Measurements from ENCODE around the gene MARCHF10.

Gene MARCHF10

DNA sequence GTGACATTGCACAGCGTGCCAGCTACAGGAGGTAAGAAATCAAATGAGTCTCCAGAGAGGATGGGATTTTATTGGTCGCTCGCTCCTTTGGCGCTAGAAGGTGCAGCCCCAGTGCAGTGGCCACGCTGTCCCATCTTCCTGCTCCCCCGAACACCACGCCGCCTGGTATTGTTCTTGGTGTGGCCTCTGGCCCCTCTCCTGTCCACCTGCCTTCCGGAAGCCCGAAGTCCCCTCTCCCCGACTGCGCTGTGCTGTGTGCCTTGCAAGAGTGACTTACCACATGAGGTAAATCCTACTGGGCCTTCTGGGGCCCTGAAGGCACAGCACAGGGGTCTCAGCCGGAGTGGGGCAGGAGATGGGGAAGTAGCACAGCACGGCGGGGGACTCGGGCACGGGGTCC, 58.2 kb downstream of the MARCHF10 start:
- no peak for DNase-seq

DNA sequence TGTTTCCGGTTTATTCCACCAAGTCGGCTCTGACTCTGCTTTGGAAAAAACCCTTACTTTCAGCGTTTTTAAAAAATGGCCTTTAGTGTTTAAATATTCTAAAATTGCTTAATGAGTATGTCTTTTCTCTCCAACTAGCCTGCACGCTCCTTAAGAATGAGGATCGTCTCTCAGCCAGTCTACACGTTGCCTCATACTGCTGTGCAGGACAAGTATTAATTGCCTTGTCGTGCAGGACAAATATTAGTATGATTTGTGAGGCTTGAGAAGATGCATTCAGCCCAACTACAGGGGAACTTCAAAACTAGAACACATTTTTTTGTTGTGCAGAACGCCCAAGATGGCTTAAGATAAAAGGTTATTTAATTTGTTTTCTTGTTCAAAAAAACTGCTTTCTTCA, 61.2 kb downstream of the MARCHF10 start:
- DNase-seq: no peak

DNA sequence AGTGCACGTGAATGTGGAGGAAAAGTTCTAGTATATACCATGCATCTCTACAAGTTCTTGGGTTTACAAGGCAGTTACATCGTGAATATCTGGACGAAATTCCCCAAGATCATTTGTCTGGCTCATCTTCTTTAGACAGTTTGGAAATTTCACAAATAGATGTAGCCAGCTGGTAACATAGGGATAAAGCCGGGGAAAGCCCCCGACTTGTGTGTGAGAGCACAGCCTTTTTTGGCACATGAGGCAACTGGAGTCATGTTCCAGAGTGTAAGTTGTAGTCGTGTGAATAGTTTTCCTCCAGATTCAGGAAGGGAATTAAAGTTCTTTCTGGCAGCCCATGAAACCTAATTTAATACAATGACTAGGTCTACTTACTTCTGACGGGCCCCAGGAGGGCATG, 62.3 kb downstream of the MARCHF10 start:
- DNase-seq: no peak

DNA sequence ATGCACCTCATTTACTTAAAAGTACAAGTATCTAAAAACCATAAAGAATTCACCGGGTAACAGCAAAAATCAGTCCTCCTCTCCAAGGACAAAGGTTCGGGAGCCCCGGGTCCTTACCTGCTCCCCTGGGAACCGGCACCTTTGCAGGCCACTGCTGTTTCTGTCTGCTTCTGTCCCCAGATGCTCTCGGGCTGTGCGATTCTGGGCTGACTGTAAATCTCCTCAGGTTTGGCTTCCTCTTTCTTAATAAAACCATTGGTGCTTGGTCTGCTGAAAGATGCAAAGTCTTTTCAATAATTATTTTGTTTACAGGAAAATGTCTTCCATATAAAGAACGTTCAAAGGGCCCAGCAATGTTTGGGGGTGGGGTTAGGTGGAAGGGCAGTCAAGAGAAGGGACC, 63.9 kb downstream of the MARCHF10 start:
- DNase-seq: no peak

DNA sequence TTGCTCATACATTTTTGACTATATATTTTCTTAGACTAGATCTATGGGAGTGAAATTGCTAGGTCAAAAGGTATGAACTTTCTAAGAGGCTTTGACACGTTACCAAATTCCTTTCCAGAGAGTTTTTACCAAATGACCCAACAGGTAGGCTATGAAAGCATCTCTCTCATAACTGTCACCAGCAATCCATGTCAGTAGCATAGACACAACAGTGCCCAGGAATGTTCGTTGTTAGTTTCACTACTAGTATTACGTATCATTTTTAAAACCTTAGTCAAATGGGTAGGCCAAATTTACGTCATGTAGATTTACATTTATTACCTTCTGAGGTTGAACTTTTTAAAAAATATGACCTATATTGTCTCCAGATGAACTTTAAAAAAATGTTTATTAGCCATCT, 66.8 kb downstream of the MARCHF10 start:
- no peak for DNase-seq

DNA sequence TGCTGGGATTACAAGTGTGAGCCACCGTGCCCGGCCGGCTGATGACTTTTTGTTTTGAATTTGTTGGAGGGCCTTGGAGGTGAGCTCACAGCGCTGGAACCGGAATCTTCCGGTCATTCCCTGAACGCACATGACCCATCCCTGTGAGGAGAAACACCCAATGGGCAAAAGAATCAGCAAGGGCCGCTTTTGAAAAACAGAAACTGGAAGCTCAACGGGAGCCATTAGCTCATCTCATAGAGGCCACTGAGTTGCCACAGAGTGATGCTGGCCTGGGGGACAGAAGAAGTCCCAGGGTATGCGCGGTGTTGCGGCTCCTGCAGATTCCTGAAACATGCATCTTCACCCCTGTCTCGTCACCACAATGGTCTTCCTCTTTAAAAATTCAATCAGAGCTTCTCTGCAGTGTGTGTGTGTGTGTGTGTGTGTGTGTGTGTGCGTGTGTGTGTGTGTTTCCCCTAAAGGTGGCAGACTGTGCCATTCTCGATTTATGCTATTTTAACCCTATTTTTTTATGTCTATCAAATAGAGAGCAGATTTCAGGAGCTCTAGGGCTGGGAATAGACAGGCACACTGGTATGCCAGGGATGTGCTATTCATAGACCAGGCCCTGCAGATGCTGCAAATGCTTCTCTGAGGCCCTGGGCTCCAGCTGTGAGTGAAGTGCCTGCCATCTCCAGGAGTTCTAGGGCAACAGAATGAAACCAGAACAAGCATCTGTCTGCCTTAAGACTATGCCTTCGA, 68.3 kb downstream of the MARCHF10 start:
- no peak for DNase-seq

DNA sequence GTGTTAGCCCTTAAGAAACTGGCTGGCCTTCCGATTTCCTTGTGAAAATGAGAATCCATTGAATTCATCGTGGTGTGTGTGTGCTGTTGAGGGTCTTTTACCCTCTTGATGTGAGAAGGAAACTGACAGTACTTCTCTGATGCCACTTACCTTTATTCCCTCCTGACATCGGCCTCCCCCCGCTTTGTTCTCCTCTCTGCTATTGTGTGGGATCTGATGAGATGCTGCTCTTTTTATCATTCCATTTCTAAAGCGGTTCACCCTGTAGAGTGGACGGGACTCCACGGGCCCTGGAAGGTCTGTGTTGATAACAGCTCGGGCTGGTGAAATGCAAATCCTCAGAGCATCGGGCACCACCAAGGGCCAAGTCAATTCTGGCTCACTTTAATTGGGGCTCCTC, 69.8 kb downstream of the MARCHF10 start:
- no peak for DNase-seq

DNA sequence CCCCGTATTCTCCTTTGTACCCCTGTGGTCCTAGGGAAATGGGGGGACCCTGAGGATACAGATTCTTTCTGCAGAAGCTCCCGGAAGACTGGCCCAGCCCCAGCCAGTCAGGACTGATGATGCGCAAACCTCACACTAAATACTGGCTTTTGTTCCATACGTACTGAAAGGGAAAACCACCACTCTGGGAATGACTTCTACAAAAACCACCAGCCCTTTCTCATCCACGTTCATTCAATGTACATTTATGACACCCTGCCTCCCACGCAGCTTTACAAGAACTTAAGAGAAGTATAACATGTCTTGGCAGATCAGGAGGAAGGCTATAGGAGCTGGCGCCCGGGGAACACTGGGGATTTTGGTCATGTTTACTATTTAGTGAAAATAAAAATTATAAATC, 70.6 kb downstream of the MARCHF10 start:
- DNase-seq: no peak

DNA sequence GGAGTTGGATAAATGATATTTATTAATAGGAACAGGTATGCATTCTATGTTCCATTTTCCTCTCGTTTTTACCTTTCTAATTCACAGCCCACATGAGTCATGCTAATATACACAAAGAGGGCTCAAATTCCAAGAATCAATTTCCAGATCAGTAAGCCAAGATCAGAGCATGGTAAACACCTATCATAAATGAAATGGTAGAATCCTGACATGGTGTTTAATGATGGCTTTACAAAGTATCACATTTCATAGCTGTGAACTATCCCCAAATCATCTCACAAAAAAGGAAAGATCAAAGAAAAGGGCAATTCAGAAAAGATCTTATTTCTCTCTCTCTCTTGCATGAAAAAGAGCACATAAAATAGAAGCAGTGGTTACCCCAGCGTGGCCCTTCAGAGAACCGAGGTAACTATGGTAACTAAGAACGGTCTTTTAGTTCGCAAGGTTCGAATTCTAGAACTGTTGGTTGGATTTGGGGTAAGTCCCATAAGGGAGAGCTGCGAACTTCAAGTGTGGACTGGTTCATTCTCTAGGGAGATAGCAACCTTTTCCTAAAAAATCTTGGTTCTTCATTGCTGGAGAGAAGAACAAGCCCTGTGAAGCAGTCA, 73.0 kb downstream of the MARCHF10 start:
- DNase-seq: no peak

DNA sequence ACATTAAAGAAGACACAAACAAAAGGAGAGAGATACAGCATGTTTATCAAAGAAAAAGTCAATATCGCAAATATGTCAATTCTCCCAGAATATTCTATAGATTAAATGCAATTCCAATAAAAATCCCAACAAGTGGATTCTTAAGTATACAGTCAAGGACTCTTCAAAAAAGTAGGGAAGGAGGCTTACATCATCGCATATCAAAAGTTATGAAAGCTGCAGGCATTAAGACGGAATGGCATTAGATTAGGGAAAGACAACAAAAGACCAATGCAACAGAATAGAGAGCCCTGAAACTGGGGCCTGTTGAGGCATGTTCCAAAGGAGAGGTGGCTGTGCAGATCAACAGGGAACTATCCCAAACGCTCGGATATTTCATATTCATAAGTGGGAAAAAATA, 76.0 kb downstream of the MARCHF10 start:
- DNase-seq: no peak

DNA sequence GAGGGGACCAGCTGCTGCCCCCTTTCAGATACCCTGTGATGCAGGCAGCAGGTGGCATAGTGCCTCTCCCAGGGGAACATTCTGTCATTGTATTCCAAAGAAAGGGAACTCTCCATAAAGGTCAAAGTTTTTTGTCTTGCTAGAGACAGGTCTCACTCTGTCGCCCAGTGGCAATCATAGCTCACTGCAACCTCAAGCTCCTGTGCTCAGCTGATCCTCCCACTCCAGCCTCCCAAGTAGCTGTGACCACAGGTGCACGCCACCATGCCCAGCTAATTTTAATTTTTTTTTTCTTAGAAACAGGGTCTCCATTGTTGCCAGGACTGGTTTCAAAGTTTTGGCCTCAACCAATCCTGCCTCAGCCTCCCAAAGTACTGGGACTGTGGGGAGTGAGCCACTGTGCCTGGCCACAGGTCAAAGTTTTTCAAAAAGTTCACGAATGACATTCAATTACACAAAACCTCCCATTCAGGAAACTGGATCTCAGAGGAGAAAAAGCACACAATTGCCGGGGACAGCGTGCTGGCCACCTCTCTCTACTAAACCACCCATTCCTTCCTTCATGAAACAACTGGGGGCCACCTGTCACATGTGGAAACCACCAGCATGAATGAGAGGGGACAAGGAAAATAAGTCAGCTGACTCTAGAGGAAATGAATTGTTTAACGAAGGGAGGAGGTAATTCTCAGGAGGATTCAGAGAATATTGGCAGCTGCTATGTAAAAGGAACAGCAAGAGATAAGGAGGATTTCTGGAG, 80.0 kb downstream of the MARCHF10 start:
- DNase-seq: no peak

DNA sequence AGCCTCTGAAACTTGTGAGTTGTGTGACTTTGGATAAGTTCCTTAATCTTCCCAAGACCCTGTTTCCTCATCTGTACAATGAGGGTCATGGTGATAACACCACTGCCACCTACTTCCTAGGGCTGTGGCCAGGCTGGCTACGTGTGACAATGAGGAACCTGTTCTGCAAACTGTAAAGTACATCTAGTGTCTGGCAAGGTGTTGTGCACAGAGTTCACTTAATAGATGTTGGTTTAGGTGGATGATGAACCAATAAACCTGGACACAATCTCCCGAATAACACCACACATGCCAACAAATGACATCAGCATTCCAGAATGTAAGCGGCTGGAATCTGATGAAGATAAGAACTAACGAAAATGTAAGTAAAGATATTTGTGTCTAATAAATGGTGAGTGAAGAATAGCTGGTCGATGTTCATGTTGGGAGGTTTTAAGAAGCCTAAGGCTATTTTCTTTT, 82.3 kb downstream of the MARCHF10 start:
- no peak for DNase-seq

DNA sequence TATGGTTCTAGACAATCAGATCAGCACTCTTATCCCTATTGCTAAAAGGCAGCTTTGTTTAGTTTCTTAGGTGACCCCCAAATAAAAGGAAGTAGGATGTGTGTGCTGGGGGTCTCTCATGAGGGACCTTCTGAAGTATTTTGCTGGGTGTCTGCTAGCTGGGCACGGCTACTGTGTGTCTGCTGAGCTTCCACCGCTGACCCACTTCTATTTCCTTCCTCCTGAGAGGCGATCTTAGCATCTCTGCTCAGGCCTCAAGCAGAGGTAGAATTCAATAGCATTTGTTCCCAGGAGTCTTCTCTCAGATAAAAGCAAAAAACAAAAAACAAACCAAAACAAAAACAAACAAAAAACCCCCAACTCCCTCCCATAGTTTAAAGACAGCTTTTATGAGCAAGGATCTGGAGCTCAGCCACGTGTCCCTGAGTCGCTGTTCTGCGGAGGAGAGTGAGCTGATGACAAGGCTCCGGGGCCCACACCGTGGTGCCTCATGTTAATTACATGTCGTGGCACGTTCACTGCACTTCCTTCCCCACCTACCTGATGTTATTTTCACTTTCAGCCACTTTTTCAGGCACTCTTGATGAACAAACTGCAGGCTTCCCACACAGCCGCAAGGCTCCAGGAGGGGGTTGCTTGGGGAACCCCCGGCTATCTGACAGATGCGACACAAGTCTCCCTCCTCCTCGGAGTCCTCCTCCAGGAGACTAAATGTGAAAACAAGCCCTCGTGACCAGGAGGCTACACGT, 83.5 kb downstream of the MARCHF10 start:
- no peak for DNase-seq

DNA sequence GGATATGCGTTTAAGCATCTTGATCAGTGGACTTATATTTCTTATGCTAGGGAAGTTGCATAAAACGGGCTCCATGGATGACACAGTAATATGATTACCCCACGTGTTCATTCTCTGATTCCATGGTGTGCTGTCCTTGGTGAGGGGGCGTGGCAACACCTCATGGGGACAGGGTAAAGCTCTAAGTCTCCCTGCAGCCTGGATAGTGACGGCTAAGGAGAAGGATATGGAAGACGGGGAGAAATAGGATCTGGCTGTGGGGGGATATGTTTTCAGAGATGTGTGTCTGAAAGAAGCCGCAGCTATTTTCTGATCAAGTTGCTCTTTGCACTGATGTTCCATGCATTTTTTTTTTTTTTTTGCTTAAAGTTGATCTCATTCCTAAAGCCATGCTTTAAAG, 84.3 kb downstream of the MARCHF10 start:
- no peak for DNase-seq

DNA sequence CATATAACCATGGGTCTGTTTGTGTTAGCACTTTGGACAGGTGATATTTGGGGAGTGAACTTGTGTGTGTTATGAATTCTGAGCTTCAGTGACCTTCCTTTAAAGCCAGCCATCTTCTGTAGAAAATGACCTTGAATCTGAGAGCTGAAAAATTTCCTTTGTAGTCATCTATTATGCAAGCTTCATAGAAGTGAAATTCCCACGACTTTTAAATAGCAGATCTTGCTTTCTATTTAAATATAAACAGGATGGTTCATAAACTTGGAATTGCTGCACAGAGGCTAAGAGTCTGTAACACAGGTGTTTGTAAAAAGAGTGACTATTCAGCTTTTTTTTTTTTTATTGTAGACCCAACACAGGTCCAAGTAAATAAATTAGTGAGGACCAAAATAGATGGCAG, 85.5 kb downstream of the MARCHF10 start:
- DNase-seq: no peak

DNA sequence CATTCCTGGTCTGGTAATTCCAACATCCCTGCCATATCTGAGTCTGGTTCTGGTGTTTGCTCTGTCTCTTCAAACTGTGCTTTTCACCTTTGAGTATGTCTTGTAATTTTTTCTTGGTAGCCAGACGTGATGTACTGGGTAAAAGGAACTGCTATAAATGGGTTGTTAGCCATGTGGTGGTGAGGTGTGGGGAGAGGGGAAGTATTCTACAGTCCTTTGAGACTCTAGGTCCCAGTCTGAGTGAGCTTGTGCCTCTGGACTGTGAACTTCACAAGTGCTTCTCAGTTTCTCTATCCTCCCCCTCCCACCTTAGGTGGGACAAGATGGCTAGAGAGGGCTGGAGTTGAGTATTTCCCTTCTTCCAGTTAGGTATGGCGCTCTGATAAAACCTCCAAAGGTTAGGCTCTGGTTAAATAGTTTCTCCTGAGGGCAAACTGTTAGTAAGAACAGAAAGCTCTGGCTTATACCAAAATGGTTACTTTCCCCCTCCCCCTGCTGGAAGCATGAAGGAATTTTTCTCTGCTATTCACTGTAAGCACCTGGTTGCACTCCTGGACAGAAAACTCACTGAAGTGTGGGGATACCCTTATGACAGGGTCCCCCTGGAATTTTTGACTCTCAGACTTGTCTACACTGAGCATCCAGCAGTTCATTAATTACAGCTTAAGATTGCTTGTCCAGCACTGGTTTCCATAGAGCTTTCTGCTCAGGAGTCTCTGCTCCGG, 87.8 kb downstream of the MARCHF10 start:
- no peak for DNase-seq

DNA sequence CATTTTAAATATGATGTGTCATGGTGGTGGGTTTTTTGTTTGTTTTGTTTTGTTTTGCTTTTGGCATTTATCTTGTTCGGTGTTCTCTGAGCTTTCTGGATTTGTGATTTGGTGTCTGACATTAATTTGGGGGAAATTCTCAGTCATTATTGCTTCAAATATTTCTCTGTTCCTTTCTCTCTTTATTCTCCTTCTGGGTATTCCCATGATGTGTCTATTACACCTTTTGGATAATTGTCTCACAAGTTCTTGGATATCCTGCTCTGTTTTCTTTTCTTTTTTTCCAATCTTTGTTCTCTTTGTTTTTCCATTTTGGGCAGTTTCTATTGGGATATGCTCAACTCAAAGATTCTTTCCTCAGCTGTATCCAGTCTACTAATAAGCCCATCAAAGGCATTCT, 88.5 kb downstream of the MARCHF10 start:
- no peak for DNase-seq

DNA sequence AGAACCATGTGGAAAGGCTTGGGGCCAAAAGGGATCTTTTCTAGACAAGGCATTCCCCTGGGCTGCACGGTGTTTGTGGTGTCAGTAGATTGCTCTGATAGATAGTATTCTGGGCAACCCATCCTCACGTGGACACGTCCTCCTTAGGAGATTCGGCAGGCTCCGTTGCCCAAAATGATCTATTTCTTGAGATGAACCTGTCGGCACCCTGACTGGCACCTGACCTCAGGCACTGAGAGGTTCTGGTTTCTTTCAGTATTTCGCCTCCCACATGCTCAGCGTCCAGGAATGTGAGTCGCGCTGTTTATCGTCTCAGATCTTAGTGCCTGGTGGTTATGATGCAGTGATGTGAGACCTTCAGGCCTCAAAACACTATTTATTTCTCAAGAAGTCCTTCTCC, 89.7 kb downstream of the MARCHF10 start:
- DNase-seq: no peak

DNA sequence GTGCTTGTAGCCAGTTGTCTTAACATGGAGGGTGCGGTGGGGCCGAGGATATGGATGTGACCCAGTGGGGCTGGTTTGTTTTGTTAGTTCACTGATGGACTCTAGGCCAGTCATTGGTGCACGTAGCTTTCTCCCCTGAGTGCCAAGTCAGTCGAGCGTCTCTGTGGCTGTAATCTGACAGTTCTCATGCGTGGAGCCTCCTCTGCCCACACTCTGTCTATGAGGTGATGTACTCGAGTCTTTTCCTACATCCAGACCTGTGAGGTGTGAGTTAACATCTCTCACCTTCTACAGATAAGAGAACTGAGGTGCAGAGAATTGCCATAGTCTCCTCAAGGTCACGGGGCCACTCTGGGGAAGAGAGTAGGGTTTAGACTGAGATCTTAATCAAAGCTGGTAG, 90.2 kb downstream of the MARCHF10 start:
- DNase-seq: no peak

DNA sequence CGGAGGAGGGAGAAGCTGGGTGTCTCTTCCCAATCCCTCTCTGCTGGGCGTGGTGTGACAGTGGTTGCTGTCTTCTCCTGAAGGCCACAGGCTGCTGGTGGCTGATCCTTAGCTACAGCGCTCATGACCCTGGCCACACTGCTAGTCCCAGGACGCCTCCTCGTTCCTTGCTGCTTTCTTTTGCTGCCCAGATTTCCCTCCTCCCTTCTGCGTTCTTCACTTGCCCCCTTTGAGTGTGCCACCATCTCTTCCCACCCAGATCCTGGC, 90.6 kb downstream of the MARCHF10 start:
- DNase-seq: no peak

DNA sequence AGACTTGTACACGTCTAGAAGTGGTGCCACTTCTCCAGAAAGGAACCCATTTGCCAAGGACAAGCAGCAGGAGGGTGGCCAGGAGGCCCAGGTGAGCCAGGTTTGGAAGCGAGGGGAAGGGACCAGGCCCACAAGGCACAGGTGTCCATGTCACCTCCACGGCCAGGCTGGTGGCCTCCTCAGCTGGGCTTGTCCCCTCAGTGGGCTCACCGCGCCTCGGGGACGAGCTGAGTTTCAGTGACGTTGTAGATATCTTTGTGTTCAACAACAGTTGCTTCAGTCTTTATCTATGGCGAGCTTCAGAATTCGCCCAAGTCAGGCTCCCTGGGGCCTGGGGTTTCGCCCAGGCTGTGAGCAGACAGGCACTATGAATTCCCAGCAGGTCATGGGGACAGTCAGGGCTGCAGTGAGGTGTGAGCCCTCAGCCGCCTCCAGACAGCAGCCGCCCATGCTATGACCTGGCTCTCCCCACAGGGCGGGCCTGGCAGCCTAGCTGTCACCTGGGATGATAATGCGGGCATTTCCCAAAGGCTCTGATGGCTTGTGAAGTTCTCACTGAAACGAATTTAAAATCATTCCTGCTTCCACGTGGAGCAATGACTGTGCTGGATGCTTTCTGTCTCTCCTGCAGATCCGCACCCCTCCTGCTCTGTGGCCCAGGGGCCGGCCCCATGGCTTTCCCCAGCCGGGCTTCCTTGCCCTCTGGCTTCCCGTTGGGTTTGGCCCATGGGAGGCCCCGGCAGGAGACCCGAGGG, 91.1 kb downstream of the MARCHF10 start:
- DNase-seq: no peak

DNA sequence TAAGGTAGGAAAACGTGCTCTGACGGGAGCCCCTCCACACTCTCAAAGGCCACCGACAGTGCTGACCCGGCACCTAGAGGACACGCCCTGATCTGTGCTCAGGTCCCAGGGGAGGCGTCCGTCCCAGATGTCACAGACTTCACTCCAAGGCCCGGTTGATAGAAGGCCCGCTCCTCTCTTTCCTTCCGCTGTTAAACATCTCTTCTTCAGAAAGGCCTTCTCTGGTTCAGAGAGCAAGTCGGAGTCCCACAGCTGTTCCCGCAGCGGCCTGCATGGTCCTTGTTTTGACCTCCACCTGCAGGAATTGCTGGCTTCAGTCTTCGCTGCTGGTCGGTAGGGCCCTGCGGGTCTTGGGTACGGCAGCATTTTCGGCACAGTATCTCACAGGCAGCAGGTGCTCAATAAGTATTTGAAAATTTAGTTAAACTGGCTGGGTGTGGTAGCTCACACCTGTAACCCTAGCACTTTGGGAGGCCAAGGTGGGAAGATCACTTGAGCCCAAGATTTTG, 92.2 kb downstream of the MARCHF10 start:
- no peak for DNase-seq
